ENCODE measurements around the gene SQSTM1.
"Not testable (repeated sequence)": the region's sequence is repeated elsewhere in the genome, so short reads cannot be mapped to it uniquely, and the experiment has no call there.

Gene SQSTM1

DNA sequence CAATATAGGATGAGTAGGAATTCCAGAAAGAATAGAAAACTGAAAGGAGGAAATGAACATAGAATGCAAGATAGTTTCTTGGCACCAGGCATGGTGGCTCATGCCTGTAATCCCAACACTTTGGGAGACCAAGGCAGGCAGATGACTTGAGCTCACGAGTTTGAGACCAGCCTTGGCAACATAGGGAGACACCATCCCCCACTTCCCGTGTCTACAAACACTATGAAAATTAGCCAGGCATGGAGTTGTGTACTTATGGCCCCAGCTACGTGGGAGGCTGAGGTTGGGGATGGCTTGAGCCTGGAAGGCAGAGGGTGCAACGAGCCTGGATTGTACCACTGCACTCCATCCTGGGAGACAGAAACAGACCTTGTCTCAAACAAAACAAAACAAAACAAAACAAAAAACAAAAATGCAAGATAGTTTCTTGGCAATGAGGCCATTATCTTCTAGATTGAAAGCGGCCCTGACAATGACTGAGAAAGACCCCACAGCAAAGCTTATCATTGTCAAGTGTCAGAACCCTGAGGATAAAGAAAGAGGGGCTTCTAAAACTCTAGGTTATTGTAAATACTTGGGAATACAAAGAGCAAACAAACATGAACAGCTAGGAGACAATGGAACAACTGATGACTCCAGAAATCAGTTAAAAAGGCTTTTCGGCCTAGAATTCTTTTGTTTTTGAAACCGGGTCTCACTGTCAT is 9.2 kb downstream of the SQSTM1 start:
- TF ChIP-seq CTCF (conservative IDR thresholded peaks at IDR 0.05; ENCODE audit: low read length): no peak
- H3K4me3 ChIP-seq (ENCODE audit: low read length): no peak overlapping the region

GRCh38 chr5:179830818-179831468 is 10.2 kb downstream of the SQSTM1 start:
- H3K4me3 ChIP-seq (ENCODE audit: low read length): no peak overlapping the region
- no peak for DNase-seq (ENCODE audit: low read depth)
- no peak for TF ChIP-seq CTCF (conservative IDR thresholded peaks at IDR 0.05; ENCODE audit: low read length)

More for the DNA sequence above, 9.2 kb downstream of the SQSTM1 start:
- DNase-seq (ENCODE audit: low read depth): no peak

DNA sequence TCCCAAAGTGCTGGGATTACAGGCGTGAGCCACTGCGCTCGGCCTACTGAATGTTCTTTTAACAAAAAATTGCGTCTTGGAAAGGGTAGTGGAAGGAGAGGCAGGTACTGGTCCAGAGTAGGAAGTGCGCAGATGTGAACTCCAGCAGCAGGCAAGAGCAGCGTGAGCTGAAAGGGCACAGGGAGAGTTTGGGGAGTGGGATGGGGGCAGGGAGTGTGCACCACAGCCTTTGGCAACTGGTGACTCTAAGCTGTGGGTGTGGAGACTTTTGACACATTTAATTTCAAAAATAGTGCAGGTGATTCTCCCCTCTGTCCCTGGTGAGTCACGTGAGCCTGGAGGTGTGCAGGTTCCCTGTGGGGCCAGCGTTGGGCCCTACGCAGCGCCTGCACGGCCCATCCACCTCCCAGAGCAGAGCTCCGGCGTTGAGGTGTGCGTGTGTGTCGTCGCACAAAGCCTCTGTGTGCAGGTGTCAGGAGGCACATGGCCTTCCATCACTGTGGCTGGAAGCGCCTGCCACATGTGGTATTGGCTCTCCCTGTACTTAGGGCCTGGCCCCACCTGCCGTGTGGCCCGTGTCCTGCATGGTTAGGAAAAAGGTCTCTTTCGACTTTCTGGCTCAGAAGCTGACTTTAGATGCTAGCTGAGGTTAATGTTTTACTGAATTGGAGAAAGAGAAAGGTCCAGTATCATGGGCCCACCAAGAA is 11.5 kb downstream of the SQSTM1 start:
- no peak for DNase-seq (ENCODE audit: low read depth)
- no peak overlapping the region for H3K4me3 ChIP-seq (ENCODE audit: low read length)
- TF ChIP-seq CTCF (conservative IDR thresholded peaks at IDR 0.05; ENCODE audit: low read length): no peak

DNA sequence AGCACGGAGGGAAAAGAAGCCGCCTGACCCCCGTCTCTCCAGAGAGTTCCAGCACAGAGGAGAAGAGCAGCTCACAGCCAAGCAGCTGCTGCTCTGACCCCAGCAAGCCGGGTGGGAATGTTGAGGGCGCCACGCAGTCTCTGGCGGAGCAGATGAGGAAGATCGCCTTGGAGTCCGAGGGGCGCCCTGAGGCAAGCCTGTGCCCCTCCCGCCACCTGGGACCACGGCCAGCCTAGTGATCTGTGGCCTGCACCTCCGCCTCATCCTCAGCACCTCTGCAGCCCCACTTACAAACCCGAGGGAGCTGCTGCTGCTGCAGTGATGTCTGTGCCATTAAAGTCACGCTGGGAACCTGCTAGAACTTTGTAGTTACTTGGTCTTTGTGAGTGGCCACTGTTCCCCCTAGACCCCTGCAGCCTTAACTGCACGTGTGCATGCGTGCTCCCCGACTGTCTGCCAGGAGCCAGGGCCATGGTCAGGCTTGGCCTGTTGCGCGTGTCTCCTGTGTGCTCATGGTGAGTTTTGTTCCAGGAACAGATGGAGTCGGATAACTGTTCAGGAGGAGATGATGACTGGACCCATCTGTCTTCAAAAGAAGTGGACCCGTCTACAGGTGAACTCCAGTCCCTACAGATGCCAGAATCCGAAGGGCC is 12.5 kb downstream of the SQSTM1 start:
- no peak for TF ChIP-seq CTCF (conservative IDR thresholded peaks at IDR 0.05; ENCODE audit: low read length)
- H3K4me3 ChIP-seq (ENCODE audit: low read length): no peak overlapping the region

DNA sequence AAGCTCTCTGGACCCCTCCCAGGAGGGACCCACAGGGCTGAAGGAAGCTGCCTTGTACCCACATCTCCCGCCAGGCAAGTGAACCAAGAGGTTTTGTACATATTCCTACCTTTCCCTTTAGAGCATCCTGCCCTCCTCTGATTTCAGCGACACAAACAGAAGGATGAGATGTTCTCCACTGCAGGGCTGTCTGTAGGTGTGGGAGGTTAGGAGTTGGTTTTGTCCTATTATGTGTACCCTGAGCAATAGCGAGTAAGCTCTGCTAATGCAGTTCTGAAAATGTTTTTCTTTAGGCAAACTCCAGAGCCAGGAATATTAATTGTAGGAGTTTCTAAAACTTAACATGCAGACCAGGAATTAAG is 13.0 kb downstream of the SQSTM1 start:
- no peak for DNase-seq (ENCODE audit: low read depth)
- no peak overlapping the region for H3K4me3 ChIP-seq (ENCODE audit: low read length)
- no peak for TF ChIP-seq CTCF (conservative IDR thresholded peaks at IDR 0.05; ENCODE audit: low read length)

More for the DNA sequence above, 12.5 kb downstream of the SQSTM1 start:
- no peak for DNase-seq (ENCODE audit: low read depth)

GRCh38 chr5:179834120-179834519 is 13.4 kb downstream of the SQSTM1 start:
- no peak for DNase-seq (ENCODE audit: low read depth)
- TF ChIP-seq CTCF (conservative IDR thresholded peaks at IDR 0.05; ENCODE audit: low read length): no peak
- H3K4me3 ChIP-seq (ENCODE audit: low read length): no peak overlapping the region

GRCh38 chr5:179834871-179835270 is 14.2 kb downstream of the SQSTM1 start:
- not testable (repeated sequence) for DNase-seq (ENCODE audit: low read depth); H3K4me3 ChIP-seq (ENCODE audit: low read length)
